ENCODE results near the gene CNN2.

DNA sequence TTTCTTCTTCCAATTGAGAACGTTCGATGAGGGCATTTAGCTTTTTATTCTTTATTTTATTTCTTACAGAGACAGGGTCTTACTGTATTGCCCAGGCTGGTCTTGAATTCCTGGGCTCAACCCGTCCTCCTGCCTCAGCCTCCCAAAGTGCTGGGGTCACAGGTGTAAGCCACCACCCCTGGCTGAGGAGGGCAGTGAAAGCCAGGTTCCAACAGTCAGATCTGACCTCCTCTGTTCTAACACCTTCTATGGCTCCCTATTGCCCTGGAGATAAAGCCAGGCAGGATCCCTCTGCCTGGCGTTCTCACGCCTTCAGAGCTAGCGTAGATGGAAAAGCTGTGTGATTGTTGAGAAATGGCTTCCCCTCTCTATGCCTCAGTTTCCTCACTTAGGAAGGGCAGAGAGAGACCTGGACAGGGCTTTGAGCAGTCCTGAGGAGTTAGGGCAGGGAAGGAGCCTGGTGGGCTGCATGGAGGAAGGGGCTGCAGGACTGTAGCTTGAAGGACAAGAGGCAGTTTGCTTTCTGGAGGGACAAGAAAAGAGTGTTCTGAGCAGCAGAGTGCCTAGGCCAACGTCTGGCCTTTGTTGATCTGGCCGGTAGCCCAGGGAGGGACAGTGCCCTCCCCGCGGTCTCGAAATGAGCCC lies 46.1 kb downstream of the CNN2 start:
- TF ChIP-seq CTCF (IDR thresholded peaks at IDR 0.05) (no peak), POLR2AphosphoS5 (IDR thresholded peaks at IDR 0.05) (no peak), POLR2A (IDR thresholded peaks at IDR 0.05) (no peak), EP300 (IDR thresholded peaks at IDR 0.05; ENCODE audit: low read depth) (no peak)

All from transverse colon (tissue), 4 donors.